Astrocyte (in vitro differentiated cells and primary cell): ENCODE measurements around the gene C19orf25. TPM values are rescaled to one million over a fixed set of nuclear protein-coding genes. Genes with fewer than 3 reads are reported as not detected.

Source experiments
- DNase-seq: peaks from one replicate; pipeline ENCODE4 v3.0.0-alpha.2; 2010; ENCODE audit warnings: low read depth
- FAIRE-seq: peaks from 2 replicates; lab custom pipeline; 2011; peaks lifted over from hg19 to GRCh38; lab: Jason Lieb, UNC
- H2AFZ ChIP-seq: 2 replicates; pipeline ENCODE4 v1.6.0; 2012; ENCODE audit warnings: low read depth, low read length, inconsistent platforms
- H3K27ac ChIP-seq: 2 replicates; pipeline ENCODE4 v1.5.1; 2011; ENCODE audit warnings: low read depth, low read length, inconsistent platforms
- H3K27me3 ChIP-seq: 2 replicates; pipeline ENCODE4 v1.6.0; 2011; ENCODE audit warnings: low read length, inconsistent platforms; ENCODE audit not compliant: insufficient read depth
- H3K36me3 ChIP-seq: 2 replicates; pipeline ENCODE4 v1.5.1; 2011; ENCODE audit warnings: low read length, inconsistent platforms; ENCODE audit not compliant: insufficient read depth
- H3K4me1 ChIP-seq: 2 replicates; pipeline ENCODE4 v1.5.1; 2011; ENCODE audit warnings: low read length, inconsistent platforms; ENCODE audit not compliant: insufficient read depth
- H3K4me2 ChIP-seq: 2 replicates; pipeline ENCODE4 v1.6.0; 2012; ENCODE audit warnings: low read length, inconsistent platforms
- H3K4me3 ChIP-seq: 2 replicates; pipeline ENCODE4 v1.5.1; 2011; ENCODE audit warnings: low read depth, mild to moderate bottlenecking, low read length, inconsistent platforms; ENCODE audit not compliant: insufficient read depth
- H3K79me2 ChIP-seq: 2 replicates; pipeline ENCODE4 v1.6.0; 2012; ENCODE audit warnings: mild to moderate bottlenecking, low read length, inconsistent platforms; ENCODE audit not compliant: insufficient read depth
- H3K9ac ChIP-seq: 2 replicates; pipeline ENCODE4 v1.6.0; 2012; ENCODE audit warnings: mild to moderate bottlenecking, low read length, inconsistent platforms
- H3K9me3 ChIP-seq: 2 replicates; pipeline ENCODE4 v1.5.1; 2012; ENCODE audit warnings: low read depth, mild to moderate bottlenecking, low read length, inconsistent platforms; ENCODE audit not compliant: insufficient read depth
- H4K20me1 ChIP-seq: 2 replicates; pipeline ENCODE4 v1.6.0; 2012; ENCODE audit warnings: low read length, inconsistent platforms; ENCODE audit not compliant: insufficient read depth
- H3K27ac Mint-ChIP-seq: one replicate; pipeline ENCODE4 v1.8.0; 2021; ENCODE audit warnings: mild to moderate bottlenecking, mixed read lengths; ENCODE audit not compliant: unreplicated experiment
- H3K27me3 Mint-ChIP-seq: one replicate; pipeline ENCODE4 v1.8.0; 2021; ENCODE audit warnings: low read depth, mixed read lengths; ENCODE audit not compliant: unreplicated experiment
- H3K36me3 Mint-ChIP-seq: one replicate; pipeline ENCODE4 v1.8.0; 2021; ENCODE audit warnings: low read depth, mixed read lengths; ENCODE audit not compliant: unreplicated experiment
- H3K4me1 Mint-ChIP-seq: one replicate; pipeline ENCODE4 v1.8.0; 2021; ENCODE audit warnings: low read depth, mixed read lengths; ENCODE audit not compliant: unreplicated experiment
- H3K4me3 Mint-ChIP-seq: one replicate; pipeline ENCODE4 v1.8.0; 2021; ENCODE audit warnings: mild to moderate bottlenecking, moderate library complexity, mixed read lengths; ENCODE audit not compliant: unreplicated experiment
- H3K9me3 Mint-ChIP-seq: one replicate; pipeline ENCODE4 v1.8.0; 2021; ENCODE audit warnings: mild to moderate bottlenecking, mixed read lengths; ENCODE audit not compliant: unreplicated experiment
- EZH2 ChIP-seq: IDR thresholded peaks from 2 replicates; pipeline ENCODE4 v1.6.1; 2012; ENCODE audit warnings: mild to moderate bottlenecking, low read length, inconsistent platforms; ENCODE audit not compliant: insufficient read depth
- total RNA-seq: library from RNA; stranded (reverse); gene quantifications from 2 replicates; pipeline ENCODE4 v1.2.1, GENCODE V29; 2021
- TF ChIP-seq, protein P1 (sequence below): IDR thresholded peaks from 2 replicates; pipeline ENCODE4 v1.5.1; 2011; ENCODE audit warnings: low read depth, mild to moderate bottlenecking, inconsistent platforms, low read length, moderate library complexity; ENCODE audit not compliant: insufficient read depth

Gene C19orf25
- total RNA-seq, 1 donor from 2014 or later: 32.4 TPM

DNA sequence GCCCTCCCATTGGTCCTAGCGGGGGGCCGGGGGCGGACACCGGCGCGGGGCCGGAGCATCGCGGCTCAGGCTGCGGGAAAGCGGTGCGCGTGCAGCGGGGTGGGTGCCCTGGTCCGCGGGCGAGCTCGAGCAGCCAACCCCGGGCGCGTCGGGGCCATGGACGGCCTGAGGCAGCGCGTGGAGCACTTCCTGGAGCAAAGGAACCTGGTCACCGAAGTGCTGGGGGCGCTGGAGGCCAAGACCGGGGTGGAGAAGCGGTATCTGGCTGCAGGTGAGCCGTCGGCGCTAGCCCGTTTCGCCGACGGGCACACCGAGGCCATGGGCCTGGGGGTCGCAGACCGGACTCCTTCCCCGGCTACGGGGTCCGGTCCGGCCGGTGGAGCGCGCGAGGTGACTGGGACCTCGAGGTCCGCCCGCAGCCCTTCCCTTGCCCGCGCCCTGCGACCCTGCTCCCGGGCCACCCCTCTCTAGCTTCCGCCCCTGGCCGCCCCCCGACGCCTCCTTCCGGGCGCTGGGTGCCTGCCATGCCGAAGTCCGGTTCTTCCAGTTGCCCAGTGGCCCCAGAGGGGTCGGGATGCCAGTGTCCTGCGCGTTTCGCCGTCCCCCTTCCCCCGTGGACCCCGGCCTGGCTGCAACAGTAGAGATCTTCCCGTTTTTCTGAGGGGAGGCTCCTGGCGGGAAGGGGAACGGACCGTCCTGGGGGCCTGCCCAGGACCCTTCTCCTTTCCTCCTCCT is 12.3 kb upstream of the C19orf25 start, which contains the start of gene REEP6:
Gene REEP6, plus strand, starts transcription at position 68 of the 735 bp plus-strand sequence. Its CDS starts 89 bp downstream, at position 157.
- Histone ChIP-seq H3K27ac (peak within 1 kb of the TSS; percentile 60), H3K9ac (peak within 1 kb of the TSS; percentile 69), H2AFZ (peak within 1 kb of the TSS; percentile 97), H3K4me3 (peak within 1 kb of the TSS; percentile 74), H3K27me3 (peaks cover 5% of the 10 kb centered on the region), H3K79me2 (no peaks in the 10 kb centered on the region), H3K9me3 (no peaks in the 10 kb centered on the region), H4K20me1 (no peaks in the 10 kb centered on the region), H3K36me3 (no peaks in the 10 kb centered on the region), H3K4me2 (peak within 1 kb of the TSS; percentile 96), H3K4me1 (peaks cover 15% of the 10 kb centered on the region)
- no peaks in the 10 kb centered on the region for H3K9me3 Mint-ChIP-seq
- no peak for FAIRE-seq
- H3K4me1 Mint-ChIP-seq: peaks cover 3% of the 10 kb centered on the region
- TF ChIP-seq, protein P1, sequence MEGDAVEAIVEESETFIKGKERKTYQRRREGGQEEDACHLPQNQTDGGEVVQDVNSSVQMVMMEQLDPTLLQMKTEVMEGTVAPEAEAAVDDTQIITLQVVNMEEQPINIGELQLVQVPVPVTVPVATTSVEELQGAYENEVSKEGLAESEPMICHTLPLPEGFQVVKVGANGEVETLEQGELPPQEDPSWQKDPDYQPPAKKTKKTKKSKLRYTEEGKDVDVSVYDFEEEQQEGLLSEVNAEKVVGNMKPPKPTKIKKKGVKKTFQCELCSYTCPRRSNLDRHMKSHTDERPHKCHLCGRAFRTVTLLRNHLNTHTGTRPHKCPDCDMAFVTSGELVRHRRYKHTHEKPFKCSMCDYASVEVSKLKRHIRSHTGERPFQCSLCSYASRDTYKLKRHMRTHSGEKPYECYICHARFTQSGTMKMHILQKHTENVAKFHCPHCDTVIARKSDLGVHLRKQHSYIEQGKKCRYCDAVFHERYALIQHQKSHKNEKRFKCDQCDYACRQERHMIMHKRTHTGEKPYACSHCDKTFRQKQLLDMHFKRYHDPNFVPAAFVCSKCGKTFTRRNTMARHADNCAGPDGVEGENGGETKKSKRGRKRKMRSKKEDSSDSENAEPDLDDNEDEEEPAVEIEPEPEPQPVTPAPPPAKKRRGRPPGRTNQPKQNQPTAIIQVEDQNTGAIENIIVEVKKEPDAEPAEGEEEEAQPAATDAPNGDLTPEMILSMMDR: no peak
- peak; percentile 61 for TF ChIP-seq EZH2
- peak within 1 kb of the TSS; percentile 90 for H3K4me3 Mint-ChIP-seq
- peaks cover 10% of the 10 kb centered on the region for H3K27me3 Mint-ChIP-seq
- H3K27ac Mint-ChIP-seq: peak within 1 kb of the TSS; percentile 88
- H3K36me3 Mint-ChIP-seq: peaks cover 2% of the 10 kb centered on the region
- no peak for DNase-seq

GRCh38 chr19:1490311-1491113 is 11.5 kb upstream of the C19orf25 start, which contains the start of gene PCSK4:
TSS of gene PCSK4 (minus strand) at chr19:1490350. CDS start at chr19:1490346, 4 bp downstream.
- Histone ChIP-seq H3K9me3 (no peaks in the 10 kb centered on the region), H3K27me3 (peaks cover 5% of the 10 kb centered on the region), H3K4me1 (peaks cover 15% of the 10 kb centered on the region), H3K9ac (peak within 1 kb of the TSS; percentile 69), H3K27ac (peak within 1 kb of the TSS; percentile 60), H3K4me3 (peak within 1 kb of the TSS; percentile 74), H3K36me3 (no peaks in the 10 kb centered on the region), H2AFZ (peak within 1 kb of the TSS; percentile 97), H3K79me2 (no peaks in the 10 kb centered on the region), H4K20me1 (no peaks in the 10 kb centered on the region), H3K4me2 (peak within 1 kb of the TSS; percentile 96)
- DNase-seq (peak; percentile 94), FAIRE-seq (peak; percentile 93)
- TF ChIP-seq EZH2: no peak
- TF ChIP-seq, protein P1: no peak
- Mint-ChIP-seq H3K27me3 (peaks cover 10% of the 10 kb centered on the region), H3K4me1 (peaks cover 3% of the 10 kb centered on the region), H3K4me3 (peak within 1 kb of the TSS; percentile 90), H3K9me3 (no peaks in the 10 kb centered on the region), H3K36me3 (peaks cover 2% of the 10 kb centered on the region), H3K27ac (peak within 1 kb of the TSS; percentile 88)
